ENCODE measurements around the gene SLC46A2. TPM values are rescaled to one million over a fixed set of nuclear protein-coding genes. Genes with fewer than 3 reads are reported as not detected.
A peak's percentile ranks its signal among the peaks of the same experiment; 100 is the strongest.

The SLC46A2 gene
- total RNA-seq, 2 donors from 2014 or later = 0.78 TPM; not detected in 1

DNA sequence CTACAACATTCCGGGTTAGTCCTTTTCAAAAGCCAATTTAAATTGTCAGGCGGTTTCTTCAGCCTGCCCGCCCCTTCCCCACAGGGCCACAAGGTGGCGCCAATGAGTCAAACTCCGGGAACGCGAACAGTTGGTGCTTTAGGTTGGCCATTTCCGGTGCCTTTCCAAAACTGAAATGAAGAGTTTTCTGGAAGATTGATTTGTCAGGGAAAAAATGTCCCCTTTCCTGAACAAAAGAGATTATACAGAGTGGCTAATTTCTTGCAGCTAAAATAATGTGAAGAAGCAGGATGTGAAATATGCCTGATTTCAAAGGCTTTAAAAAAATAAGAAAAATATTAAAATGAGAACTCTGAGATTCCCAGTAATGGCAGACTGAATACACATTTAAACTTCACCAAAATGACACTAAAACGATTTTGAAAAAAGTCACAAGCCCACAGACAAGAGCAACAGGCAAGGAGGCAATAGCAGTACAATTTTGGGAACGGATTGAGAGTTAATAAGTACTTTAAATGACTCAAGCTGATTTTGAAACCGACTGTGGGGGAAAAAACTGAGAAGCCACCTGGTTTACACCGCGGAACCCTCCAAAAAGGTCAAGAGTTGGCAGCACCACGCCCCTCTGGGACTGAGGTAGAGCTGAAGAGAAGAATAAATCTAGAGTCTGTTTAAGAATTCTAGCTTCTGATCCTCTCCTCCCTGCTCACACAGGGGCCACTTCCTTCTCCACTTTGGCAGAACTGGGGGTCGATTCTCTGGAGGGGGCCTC is 45.7 kb downstream of the SLC46A2 start:
- no peaks in the 10 kb centered on the region for H3K36me3 ChIP-seq (replicated peaks in 1 of 2; ENCODE audit: insufficient read depth in 1 of 2, low read depth in 2 of 2)
- peak; percentile 82 for ATAC-seq
- DNase-seq = peak; percentile 74 to 83 (median 78)
- 25 to 26% methylated on average over 15 of the region's 15 CpGs for WGBS, 2 donors
- no peaks in the 10 kb centered on the region for H3K27me3 ChIP-seq
- peaks cover 9% of the 10 kb centered on the region for H3K4me1 ChIP-seq
- no peak for TF ChIP-seq POLR2A (IDR thresholded peaks at IDR 0.05)
- TF ChIP-seq, protein P1, sequence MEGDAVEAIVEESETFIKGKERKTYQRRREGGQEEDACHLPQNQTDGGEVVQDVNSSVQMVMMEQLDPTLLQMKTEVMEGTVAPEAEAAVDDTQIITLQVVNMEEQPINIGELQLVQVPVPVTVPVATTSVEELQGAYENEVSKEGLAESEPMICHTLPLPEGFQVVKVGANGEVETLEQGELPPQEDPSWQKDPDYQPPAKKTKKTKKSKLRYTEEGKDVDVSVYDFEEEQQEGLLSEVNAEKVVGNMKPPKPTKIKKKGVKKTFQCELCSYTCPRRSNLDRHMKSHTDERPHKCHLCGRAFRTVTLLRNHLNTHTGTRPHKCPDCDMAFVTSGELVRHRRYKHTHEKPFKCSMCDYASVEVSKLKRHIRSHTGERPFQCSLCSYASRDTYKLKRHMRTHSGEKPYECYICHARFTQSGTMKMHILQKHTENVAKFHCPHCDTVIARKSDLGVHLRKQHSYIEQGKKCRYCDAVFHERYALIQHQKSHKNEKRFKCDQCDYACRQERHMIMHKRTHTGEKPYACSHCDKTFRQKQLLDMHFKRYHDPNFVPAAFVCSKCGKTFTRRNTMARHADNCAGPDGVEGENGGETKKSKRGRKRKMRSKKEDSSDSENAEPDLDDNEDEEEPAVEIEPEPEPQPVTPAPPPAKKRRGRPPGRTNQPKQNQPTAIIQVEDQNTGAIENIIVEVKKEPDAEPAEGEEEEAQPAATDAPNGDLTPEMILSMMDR (IDR thresholded peaks at IDR 0.05) = peak; percentile 87 to 98 (median 91)
- no peak overlapping the region for H3K4me3 ChIP-seq
- no peaks in the 10 kb centered on the region for H3K9me3 ChIP-seq
- intact Hi-C loops (cut with DNase I) = no loop called here
- H3K27ac ChIP-seq = no peak overlapping the region

DNA sequence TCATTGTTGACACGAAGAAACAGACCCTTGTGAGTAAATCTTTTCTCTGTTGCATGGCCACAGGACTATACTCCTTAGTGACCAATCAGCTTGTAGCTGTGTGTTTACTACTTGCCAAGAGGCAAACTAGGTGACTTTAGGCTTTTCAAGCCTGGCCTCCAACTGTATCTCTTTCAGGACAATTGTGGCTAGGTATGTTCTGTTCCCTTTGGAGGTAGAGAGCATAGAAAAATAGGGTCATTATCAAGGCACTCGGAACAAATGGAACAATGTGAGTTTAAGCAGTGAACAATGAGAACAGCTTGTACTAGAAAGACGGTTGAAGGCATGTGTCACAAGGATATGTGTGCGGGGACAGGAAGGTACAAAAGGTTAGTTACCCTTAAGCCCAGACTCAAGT is 48.1 kb downstream of the SLC46A2 start:
- ATAC-seq (no peak), DNase-seq (no peak)
- Histone ChIP-seq H3K9me3 (no peaks in the 10 kb centered on the region), H3K36me3 (replicated peaks in 1 of 2; ENCODE audit: insufficient read depth in 1 of 2, low read depth in 2 of 2) (no peaks in the 10 kb centered on the region), H3K27me3 (no peaks in the 10 kb centered on the region), H3K4me3 (no peak overlapping the region), H3K4me1 (peaks cover 9% of the 10 kb centered on the region), H3K27ac (no peak overlapping the region)
- 85 to 87% methylated on average over 4 of the region's 4 CpGs for WGBS, 2 donors
- intact Hi-C loops (cut with DNase I) = no loop called here
- TF ChIP-seq, protein P1 (IDR thresholded peaks at IDR 0.05) = no peak
- no peak for TF ChIP-seq POLR2A (IDR thresholded peaks at IDR 0.05)

DNA sequence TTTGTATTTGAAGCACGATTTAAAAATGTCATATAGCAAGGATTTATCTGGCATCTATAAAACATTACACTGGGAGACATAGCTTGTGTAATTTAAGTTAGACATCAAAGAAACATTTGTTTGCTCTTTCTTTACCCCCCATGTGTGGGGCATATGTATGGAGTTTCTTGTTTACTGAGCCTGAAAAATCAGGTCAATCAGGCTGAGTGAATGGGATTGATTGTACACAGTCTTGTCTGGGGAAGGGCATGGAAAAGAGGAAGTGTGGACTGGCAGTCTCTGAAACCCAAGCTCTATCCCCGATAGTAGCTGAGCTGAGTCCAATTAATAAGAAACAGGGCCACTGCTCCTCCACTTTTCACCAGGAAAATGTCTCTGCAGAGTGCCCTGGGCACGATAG is 49.4 kb downstream of the SLC46A2 start:
- 51 to 60% methylated on average over 3 of the region's 3 CpGs for WGBS, 2 donors
- ATAC-seq = no peak
- Histone ChIP-seq H3K36me3 (replicated peaks in 1 of 2; ENCODE audit: insufficient read depth in 1 of 2, low read depth in 2 of 2) (no peaks in the 10 kb centered on the region), H3K27me3 (no peaks in the 10 kb centered on the region), H3K4me3 (no peak overlapping the region), H3K9me3 (no peaks in the 10 kb centered on the region), H3K4me1 (peaks cover 18% of the 10 kb centered on the region), H3K27ac (no peak overlapping the region)
- TF ChIP-seq, protein P1 (IDR thresholded peaks at IDR 0.05) = no peak
- TF ChIP-seq POLR2A (IDR thresholded peaks at IDR 0.05) = no peak
- intact Hi-C loops (cut with DNase I) = no loop called here
- DNase-seq = no peak

DNA sequence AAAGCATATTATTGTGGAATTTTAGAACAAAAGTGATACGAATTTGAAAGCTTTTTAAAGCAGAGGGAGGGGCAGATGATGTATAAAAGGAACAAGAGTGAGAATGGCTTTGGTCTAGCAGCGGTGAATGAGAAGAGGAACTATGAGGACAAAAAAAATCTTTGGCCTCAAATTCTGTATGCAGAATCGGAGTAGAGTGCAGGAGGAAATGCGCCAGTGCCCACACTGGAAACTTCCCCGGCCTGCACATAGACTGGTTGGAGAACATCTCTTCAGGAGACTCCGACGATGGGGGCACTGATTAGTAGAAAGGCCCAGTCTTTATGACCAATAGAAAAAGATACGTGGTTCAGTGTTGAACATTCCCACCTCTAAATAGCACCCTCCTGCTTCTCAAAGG is 51.3 kb downstream of the SLC46A2 start:
- DNase-seq = no peak
- H3K4me1 ChIP-seq = peaks cover 13% of the 10 kb centered on the region
- no peak for ATAC-seq
- H3K27ac ChIP-seq = no peak overlapping the region
- H3K36me3 ChIP-seq (replicated peaks in 1 of 2; ENCODE audit: insufficient read depth in 1 of 2, low read depth in 2 of 2) = no peaks in the 10 kb centered on the region
- H3K9me3 ChIP-seq = no peaks in the 10 kb centered on the region
- no peak overlapping the region for H3K4me3 ChIP-seq
- WGBS, 2 donors = 82 to 91% methylated on average over 8 of the region's 8 CpGs
- intact Hi-C loops (cut with DNase I) = no loop called here
- no peaks in the 10 kb centered on the region for H3K27me3 ChIP-seq
- TF ChIP-seq, protein P1 (IDR thresholded peaks at IDR 0.05) = no peak

DNA sequence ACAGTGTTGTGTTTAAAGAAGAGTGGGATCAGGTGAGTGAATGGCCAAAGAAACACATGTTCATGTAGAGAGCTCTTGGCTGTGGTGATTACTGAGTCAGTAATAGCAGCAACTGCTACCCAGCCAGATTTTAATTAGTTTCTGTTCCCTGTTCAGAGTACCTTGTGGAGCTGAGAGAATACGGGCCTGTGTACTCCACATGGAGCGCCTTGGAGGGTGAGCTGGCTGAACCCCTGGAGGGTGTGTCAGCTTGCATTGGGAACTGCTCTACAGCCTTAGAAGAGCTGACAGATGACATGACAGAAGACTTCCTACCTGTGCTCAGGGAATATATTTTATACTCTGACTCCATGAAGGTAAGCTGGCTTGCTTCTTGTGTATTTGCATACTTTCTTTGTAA is 52.3 kb downstream of the SLC46A2 start:
- Histone ChIP-seq H3K27ac (no peak overlapping the region), H3K27me3 (no peaks in the 10 kb centered on the region), H3K9me3 (no peaks in the 10 kb centered on the region), H3K4me3 (no peak overlapping the region), H3K36me3 (replicated peaks in 1 of 2; ENCODE audit: insufficient read depth in 1 of 2, low read depth in 2 of 2) (no peaks in the 10 kb centered on the region), H3K4me1 (peaks cover 13% of the 10 kb centered on the region)
- DNase-seq (no peak), ATAC-seq (no peak)
- WGBS, 2 donors = 74 to 87% methylated on average over 2 of the region's 2 CpGs
- intact Hi-C loops (cut with DNase I) = no loop called here
- TF ChIP-seq, protein P1 (IDR thresholded peaks at IDR 0.05) = no peak
- TF ChIP-seq POLR2A (IDR thresholded peaks at IDR 0.05) = no peak
